DMS153 treated with DMSO at 0.1 percent for 48 hours (cell line): Measurements from ENCODE around the gene MANBA.

Experiments used
- DNase-seq: peaks from one replicate; lab custom pipeline; 2025; ENCODE audit not compliant: unreplicated experiment; lab: John Stamatoyannopoulos, UW

The MANBA gene

DNA sequence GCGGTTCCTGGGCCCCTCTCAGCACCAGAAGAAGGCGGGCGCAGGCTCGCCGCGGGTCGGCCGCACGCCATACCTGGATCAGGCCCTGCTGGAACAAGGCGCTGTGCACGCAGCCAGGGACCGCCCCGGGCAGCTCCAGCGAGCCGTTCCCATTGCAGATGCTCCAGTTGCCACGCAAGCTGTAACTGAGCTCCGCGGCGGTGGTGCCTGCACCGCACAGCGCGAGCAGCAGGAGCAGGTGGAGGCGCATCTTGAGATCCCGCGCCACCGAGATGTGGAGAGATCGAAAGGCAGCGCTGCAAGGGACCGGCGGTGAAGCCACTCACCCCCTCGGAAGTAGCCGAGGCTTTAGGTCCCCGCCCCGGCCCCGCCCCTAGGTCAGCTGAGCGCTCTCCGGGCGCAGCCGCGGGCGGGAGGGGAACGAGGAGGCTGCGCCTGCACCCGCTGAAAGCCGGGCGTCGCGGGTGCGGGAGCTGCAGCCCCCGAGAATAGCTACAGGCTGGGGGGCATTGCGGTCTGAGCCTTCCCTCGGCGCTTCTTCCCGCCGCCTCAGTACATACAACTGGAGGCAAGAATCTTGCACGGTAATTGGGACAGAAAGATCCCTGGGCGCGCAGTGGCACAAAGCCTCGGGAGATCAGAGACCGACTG lies at the start of gene MANBA:
TSS of gene MANBA (minus strand) at position 324 of the 651 bp plus-strand sequence. CDS start at position 250, 74 bp downstream.
- DNase-seq: peak; percentile 64

DNA sequence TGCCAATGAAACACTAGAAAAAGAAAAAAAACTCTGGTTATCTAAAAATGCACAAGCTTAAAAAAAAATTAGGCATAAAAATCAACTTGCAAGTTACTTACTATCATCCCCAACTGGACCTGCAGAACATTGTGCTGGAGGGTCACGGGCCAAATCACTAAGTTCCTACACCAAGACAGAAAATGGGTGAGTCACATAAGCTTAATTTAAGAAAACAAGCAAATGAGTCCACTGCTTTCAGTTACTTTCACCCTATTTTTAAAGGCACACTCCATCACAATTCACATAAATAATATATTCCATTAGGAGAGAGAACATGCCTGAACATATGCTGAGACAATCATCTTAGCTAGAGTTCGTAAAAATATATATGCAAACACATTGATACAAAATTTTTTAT lies 48.9 kb upstream of the MANBA start:
- DNase-seq: no peak

GRCh38 chr4:102809190-102809589 lies 48.4 kb upstream of the MANBA start:
- no peak for DNase-seq

DNA sequence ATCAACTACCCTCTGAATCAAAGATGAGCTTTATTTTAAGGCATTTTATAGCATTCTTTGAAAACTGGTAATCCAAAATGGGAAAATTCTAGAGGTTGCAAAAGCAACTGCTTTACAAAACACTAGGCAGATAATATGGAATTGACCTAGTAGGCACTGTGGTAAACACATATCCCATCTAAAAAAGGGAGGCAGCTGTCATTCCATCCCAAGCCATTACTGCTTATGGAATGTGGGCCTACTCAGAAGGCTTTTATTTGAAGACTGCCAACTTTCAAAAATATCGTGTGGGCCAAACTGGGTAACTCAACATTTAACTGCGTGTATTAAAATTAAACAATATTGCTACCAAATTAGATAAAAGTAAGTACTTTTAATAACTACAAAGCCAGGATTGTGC lies 47.2 kb upstream of the MANBA start:
- no peak for DNase-seq

GRCh38 chr4:102807345-102807744 lies 46.6 kb upstream of the MANBA start:
- no peak for DNase-seq

- no peak for DNase-seq
Measured at GRCh38 chr4:102799816-102800215, 39.0 kb upstream of the MANBA start.

DNA sequence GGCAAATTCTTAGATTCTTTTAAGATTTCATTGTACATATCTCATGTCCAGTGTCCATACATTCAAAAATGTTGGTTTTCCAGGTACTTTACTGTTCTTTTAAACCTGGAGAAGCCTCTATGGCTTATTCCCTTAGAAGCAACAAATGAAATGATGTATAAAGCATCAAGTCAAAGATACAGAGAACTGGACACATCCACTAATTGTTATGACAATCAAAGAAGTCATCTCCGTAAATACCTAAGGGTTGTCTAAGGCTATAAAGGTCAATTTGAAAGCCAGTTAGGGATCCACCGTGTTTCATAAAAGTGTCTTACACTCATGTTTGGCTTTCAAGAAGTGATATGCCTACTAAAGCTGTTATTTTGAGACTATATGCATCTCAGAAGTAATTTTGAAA lies 34.2 kb upstream of the MANBA start:
- DNase-seq: no peak

- no peak for DNase-seq
Measured at GRCh38 chr4:102792361-102792936, 31.7 kb upstream of the MANBA start.

- DNase-seq: no peak
Measured at GRCh38 chr4:102791318-102791835, 30.6 kb upstream of the MANBA start.

- no peak for DNase-seq
Measured at GRCh38 chr4:102789317-102789717, 28.5 kb upstream of the MANBA start.

GRCh38 chr4:102787944-102788343 lies 27.2 kb upstream of the MANBA start:
- no peak for DNase-seq

DNA sequence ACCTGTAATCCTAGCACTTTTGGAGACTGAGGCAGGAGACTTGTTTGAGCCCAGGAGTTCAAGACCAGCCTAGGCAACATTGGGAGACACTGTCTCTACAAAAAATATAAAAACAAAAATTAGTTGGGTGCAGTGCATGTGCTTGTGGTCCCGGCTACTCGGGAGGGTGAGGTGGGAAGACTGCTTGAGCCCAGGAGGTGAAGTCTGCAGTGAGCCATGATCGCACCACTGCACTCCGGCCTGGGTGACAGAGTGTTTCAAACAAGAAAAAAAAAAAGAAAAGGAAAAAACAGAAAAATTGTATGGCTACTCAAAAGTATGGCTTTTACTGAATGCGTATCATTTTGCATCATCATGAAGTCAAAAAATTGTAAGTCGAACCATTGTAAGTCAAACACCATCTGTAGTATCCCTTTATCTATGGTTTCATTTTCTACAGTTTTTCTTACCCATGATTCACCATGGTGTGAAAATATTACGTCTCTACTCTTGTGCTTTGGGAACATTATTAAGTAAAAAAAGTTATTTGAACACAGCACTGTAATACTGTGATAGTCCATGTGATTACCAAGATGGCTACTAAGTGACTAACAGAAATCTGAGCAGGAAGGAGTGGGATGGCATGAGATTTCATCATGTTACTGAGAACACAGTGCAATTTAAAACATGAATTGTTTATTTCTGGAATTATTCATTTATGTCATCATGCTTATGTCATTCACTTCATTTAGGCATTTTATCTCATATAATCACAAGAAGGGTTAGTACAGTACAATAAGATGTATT lies 26.5 kb upstream of the MANBA start:
- DNase-seq: no peak

- no peak for DNase-seq
Measured at GRCh38 chr4:102786279-102786678, 25.5 kb upstream of the MANBA start.

- no peak for DNase-seq
Measured at GRCh38 chr4:102783006-102783405, 22.2 kb upstream of the MANBA start.

DNA sequence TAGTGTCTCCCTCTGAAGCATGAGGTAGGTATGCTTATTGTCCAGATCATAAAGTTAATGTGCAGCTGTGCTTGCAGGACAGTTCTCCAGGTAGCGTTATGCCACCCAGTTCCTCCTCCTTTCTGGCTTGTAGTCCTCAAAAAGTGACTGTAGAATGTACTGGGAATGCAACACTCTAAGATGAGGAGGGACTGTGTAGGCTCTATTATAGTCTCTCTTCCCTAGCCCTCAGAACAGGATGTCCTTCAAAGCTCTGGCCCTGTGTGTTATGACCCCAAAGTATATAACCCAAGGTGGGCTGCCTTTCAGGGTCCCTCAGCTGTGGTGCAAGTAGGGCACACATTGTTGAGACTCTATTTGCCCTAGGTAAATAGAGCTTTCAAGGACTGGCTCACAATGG lies 20.8 kb upstream of the MANBA start:
- DNase-seq: no peak

GRCh38 chr4:102780476-102781144 lies 19.8 kb upstream of the MANBA start:
- DNase-seq: no peak

DNA sequence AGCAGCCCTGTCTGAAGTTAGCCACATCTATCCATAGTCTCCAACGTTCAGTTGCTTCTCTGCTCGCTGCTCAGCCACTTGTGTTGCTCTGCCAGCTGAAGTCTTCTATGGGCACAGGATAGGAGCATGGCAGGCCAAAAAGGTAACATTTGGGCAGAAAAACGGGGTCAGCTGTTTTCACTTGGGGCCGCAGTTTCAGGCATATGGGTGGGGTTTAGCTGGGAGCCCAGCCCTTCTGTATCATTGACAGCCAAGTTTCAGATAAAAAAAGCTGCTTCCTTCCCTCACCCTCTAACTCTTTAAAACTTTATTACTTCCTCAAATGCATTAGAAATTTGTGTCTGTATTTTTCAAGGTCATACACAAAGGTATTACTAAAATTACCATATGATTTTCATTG lies 18.4 kb upstream of the MANBA start:
- no peak for DNase-seq

DNA sequence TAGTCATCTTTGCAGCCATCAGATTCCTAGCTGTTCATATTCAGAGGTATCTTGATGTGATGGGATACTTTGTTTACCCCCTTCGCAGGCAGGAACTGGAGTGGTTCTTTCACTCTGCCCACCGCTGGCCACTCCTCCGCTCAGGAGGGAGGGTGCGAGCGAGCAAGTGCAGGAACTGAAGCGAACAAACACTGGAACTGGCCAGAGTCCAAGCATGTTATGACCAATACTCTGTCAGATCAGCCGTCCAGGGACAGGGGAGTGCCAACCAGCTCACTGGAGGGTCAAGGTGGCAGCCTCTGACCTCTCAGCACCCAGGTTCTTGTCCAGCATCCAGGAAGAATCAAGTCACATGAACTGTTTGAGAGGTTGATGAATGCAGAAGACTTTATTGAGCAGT lies 18.0 kb upstream of the MANBA start:
- peak; percentile 22 for DNase-seq

DNA sequence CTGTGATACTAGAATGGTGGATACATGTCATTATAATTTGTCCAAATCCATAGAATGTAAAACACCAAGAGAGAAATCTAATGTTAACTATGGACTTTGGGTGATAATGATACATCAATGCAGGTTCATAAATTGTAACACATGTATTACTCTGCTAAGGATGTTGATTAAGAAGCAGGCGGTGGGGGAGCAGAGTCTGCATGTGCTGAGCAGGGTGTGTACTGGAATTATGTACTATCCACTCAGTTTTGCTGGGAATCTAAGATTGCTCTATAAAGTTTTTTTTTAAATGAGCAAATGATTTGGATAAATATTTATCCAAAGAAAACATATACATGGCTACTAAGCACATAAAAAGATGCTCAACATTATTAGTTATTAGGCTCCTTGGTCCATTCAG lies 15.0 kb upstream of the MANBA start:
- DNase-seq: no peak

GRCh38 chr4:102774254-102774653 lies 13.5 kb upstream of the MANBA start:
- DNase-seq: no peak

- no peak for DNase-seq
Measured at GRCh38 chr4:102772738-102773340, 12.1 kb upstream of the MANBA start.
